Testis (tissue), 3 donors: Measurements from ENCODE around the gene MRPL12. TPM values are rescaled to one million over a fixed set of nuclear protein-coding genes. Genes with fewer than 3 reads are reported as not detected.

Experiments
- DNase-seq: peaks from one replicate; pipeline ENCODE4 v3.0.0-alpha.2; 2019
- H3K27ac ChIP-seq, 2 donors: fragments of 200-600 bp; sonication (generic); one replicate each; pipeline ENCODE4 v1.5.1; 2019
- H3K27me3 ChIP-seq: fragments of 200-600 bp; sonication (generic); one replicate; pipeline ENCODE4 v1.5.1; 2019
- H3K36me3 ChIP-seq: fragments of 200-600 bp; sonication (generic); one replicate; pipeline ENCODE4 v1.5.1; 2017; ENCODE audit warnings: low read depth; ENCODE audit errors: missing control alignments
- H3K4me1 ChIP-seq: fragments of 200-600 bp; sonication (generic); one replicate; pipeline ENCODE4 v1.5.1; 2019
- H3K4me3 ChIP-seq, 2 donors: fragments of 200-600 bp; sonication (generic); one replicate each; pipeline ENCODE4 v1.5.1; 2017 to 2019
- H3K9me3 ChIP-seq: fragments of 200-600 bp; sonication (generic); one replicate; pipeline ENCODE4 v1.5.1; 2017
- POLR2A ChIP-seq: fragments of 450-650 bp; IDR thresholded peaks from one replicate; pipeline ENCODE4 v1.6.1; 2017; ENCODE audit warnings: antibody characterized with exemption, mild to moderate bottlenecking, moderate library complexity
- WGBS, 2 donors: methylation state at CpG; one replicate each; pipeline ENCODE4 v1.1.5; 2018; 5-methylcytosine and 5-hydroxymethylcytosine counted together
- intact Hi-C: fragments of 100-400 bp; cut with DNase I; formaldehyde crosslinking; loops from one replicate; pipeline ENCODE4 v1.15.1; 2023; ENCODE audit warnings: low total_unique reads
- polyA plus RNA-seq: library from polyadenylated mRNA; stranded (reverse); fragments of 350-450 nt; fragmentation: Illumina TruSeq; extraction: RNeasy Lipid Tissue Mini Kit (QIAGEN cat#74804); gene quantifications from one replicate; pipeline ENCODE4 v1.2.3, GENCODE V29; 2014; ENCODE audit warnings: low read depth, low replicate concordance; ENCODE audit not compliant: insufficient read depth
- total RNA-seq, 2 donors: library from RNA; depleted of rRNA; stranded (reverse); fragments of >200 nt; gene quantifications; one replicate each; pipeline ENCODE4 v1.2.3, GENCODE V29; 2016
- TF ChIP-seq, protein P1 (sequence below), 3 experiments: fragments of 450-650 bp in 2 of 3; fragments of 200-600 bp in 1 of 3; sonication (generic) in 1 of 3; IDR thresholded peaks; one replicate each; pipeline ENCODE4 v1.5.1; 2016 to 2019; ENCODE audit warnings: antibody characterized with exemption in 3 of 3, mild to moderate bottlenecking in 2 of 3, moderate library complexity in 1 of 3

Gene MRPL12
- total and polyA plus RNA-seq, 3 donors from 2014 or later, result 54.7 to 58.0 (median 57.2) TPM

DNA sequence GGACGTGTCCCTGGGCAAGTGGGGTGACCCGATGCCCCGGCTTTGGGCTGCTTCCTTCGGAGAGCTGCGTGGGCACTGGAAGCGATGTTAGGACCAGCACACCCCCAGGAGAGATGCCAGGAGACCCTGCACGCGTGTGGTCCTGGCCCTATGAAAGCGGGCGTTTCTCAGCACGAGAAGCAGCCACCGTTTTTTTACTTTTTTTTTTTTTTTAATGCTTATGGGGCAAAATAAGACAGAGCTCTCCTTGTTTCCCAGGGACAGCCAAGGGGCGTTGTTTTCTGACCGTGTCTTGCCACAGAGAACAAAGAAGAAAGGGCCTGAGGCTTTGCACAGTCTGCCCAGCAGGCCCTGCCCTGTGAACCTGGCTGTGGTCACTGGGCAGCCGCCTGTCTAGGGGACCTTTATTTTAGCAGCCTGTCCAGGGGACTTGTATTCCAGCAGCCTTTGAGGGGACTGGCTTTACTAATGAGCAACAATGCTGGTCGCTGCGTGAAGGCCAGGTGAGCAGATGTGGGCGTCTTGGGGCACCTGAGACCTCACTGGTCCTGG, 9.9 kb downstream of the MRPL12 start:
- no peaks in the 10 kb centered on the region for H3K27me3 ChIP-seq
- no peak for DNase-seq
- H3K4me3 ChIP-seq, result peak overlapping the region; percentile 74 to 77
- H3K36me3 ChIP-seq, result no peaks in the 10 kb centered on the region
- TF ChIP-seq POLR2A, result no peak
- TF ChIP-seq, protein P1, sequence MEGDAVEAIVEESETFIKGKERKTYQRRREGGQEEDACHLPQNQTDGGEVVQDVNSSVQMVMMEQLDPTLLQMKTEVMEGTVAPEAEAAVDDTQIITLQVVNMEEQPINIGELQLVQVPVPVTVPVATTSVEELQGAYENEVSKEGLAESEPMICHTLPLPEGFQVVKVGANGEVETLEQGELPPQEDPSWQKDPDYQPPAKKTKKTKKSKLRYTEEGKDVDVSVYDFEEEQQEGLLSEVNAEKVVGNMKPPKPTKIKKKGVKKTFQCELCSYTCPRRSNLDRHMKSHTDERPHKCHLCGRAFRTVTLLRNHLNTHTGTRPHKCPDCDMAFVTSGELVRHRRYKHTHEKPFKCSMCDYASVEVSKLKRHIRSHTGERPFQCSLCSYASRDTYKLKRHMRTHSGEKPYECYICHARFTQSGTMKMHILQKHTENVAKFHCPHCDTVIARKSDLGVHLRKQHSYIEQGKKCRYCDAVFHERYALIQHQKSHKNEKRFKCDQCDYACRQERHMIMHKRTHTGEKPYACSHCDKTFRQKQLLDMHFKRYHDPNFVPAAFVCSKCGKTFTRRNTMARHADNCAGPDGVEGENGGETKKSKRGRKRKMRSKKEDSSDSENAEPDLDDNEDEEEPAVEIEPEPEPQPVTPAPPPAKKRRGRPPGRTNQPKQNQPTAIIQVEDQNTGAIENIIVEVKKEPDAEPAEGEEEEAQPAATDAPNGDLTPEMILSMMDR (IDR thresholded peaks at IDR 0.05), result no peak
- peak overlapping the region in 1 of 2 donors; percentile 24 for H3K27ac ChIP-seq
- H3K4me1 ChIP-seq, result peaks cover 30% of the 10 kb centered on the region
- no peaks in the 10 kb centered on the region for H3K9me3 ChIP-seq
- intact Hi-C loops, result no loop called here
- WGBS, 2 donors, result 7 to 13% methylated on average over 12 to 18 of the region's 18 CpGs

DNA sequence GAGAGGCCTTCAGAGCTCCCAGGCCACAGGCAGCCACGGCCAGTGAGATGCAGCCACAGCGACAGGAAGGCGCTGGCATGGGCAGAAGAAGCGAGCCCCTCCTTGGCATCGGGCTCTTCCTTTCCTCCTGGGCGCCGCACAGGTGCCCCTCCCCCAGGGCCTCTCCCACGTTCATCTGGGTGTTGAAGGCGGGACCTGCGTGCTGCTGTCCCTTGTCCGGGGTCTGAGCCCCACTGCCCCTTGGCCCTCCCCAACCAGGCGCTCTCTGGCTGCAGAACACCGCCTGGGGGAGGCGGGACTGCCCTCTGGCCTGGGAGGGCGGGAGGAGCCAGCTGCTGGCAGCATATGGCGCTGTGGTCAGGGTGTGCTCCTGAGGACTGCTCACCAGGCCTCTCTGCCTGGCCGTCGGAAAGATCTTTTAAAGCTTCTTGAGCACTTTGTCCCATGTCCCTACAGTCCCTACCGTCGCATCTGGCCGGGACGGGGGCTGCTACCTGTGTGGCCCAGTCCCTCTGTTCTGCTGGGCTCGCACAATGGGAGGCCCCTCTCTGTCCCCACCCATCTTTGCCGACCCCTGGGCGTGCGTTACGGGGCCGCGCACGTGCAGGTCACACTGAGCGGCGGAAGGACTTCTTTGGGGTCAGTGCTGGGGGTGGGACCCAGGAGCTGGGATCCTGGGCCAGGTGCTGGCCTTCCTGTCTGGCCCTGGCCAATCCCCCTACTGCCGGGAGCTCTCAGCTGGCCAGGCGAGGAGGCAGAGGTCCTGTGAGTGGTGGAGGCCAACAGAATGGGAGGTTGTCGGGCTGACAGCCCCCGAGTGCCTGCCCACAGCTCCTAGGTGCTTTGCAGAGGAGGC, 10.6 kb downstream of the MRPL12 start:
- peak; percentile 62 for DNase-seq
- no peak overlapping the region for H3K4me3 ChIP-seq
- intact Hi-C loops, result no loop called here
- H3K4me1 ChIP-seq, result peaks cover 30% of the 10 kb centered on the region
- H3K27ac ChIP-seq, result no peak overlapping the region
- H3K27me3 ChIP-seq, result no peaks in the 10 kb centered on the region
- H3K36me3 ChIP-seq, result no peaks in the 10 kb centered on the region
- no peak for TF ChIP-seq POLR2A
- TF ChIP-seq, protein P1 (IDR thresholded peaks at IDR 0.05), result no peak
- 67 to 81% methylated on average over 19 to 36 of the region's 36 CpGs for WGBS, 2 donors
- no peaks in the 10 kb centered on the region for H3K9me3 ChIP-seq

GRCh38 chr17:81714412-81715106, 11.4 kb downstream of the MRPL12 start:
- no peak for DNase-seq
- WGBS, 2 donors, result 81 to 91% methylated on average over 13 to 32 of the region's 39 CpGs
- H3K36me3 ChIP-seq, result no peaks in the 10 kb centered on the region
- TF ChIP-seq, protein P1 (IDR thresholded peaks at IDR 0.05), result no peak
- TF ChIP-seq POLR2A, result no peak
- intact Hi-C loops, result no loop called here
- H3K9me3 ChIP-seq, result no peaks in the 10 kb centered on the region
- H3K27ac ChIP-seq, result no peak overlapping the region
- H3K4me1 ChIP-seq, result peaks cover 30% of the 10 kb centered on the region
- H3K4me3 ChIP-seq, result no peak overlapping the region
- no peaks in the 10 kb centered on the region for H3K27me3 ChIP-seq

- Histone ChIP-seq H3K4me1 (peaks cover 30% of the 10 kb centered on the region), H3K27ac (no peak overlapping the region), H3K36me3 (no peaks in the 10 kb centered on the region), H3K9me3 (no peaks in the 10 kb centered on the region), H3K4me3 (no peak overlapping the region), H3K27me3 (no peaks in the 10 kb centered on the region)
- intact Hi-C loops, result no loop called here
- WGBS, 2 donors, result 92 to 94% methylated on average over 16 to 32 of the region's 32 CpGs
- TF ChIP-seq POLR2A, result no peak
- TF ChIP-seq, protein P1 (IDR thresholded peaks at IDR 0.05), result no peak
- DNase-seq, result no peak
These were observed 12.1 kb downstream of the MRPL12 start for GRCh38 chr17:81715107-81715871.
